IPS-NIHi11 (cell line): ENCODE measurements around the gene ART1.
A peak's percentile ranks its signal among the peaks of the same experiment; 100 is the strongest.
"Not testable (repeated sequence)": the region's sequence is repeated elsewhere in the genome, so short reads cannot be mapped to it uniquely, and the experiment has no call there.

Source experiments
- DNase-seq: peaks from one replicate; pipeline ENCODE4 v3.0.0; 2012; ENCODE audit warnings: mixed read lengths, low spot score

The ART1 gene

DNA sequence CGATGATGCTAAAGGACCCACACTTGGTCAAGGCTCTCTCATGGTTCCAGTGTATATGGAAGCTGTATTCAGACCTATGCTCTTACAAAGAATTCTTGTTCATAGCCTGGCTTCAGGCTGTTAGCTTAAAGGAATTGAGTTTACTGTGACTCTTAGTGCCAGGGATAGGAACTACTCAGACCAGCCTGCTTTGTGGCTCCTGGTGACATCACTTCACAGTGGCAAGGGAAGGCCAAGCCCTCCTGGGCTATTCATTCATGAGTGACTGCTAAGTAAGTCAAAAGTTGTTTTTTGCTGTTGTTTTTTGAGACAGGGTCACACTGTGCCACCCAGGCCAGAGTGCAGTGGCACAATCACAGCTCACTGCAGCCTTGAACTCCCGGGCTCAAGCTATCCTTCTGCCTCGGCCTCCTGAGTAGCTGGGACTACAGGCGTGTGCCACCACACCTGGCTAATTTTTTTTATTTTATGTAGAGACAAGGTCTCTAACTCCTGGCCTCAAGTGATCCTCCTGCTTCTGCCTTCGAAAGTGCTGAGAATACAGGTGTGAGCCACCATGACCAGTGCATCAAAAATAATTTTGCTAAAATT lies 12.8 kb upstream of the ART1 start:
- no peak for DNase-seq

DNA sequence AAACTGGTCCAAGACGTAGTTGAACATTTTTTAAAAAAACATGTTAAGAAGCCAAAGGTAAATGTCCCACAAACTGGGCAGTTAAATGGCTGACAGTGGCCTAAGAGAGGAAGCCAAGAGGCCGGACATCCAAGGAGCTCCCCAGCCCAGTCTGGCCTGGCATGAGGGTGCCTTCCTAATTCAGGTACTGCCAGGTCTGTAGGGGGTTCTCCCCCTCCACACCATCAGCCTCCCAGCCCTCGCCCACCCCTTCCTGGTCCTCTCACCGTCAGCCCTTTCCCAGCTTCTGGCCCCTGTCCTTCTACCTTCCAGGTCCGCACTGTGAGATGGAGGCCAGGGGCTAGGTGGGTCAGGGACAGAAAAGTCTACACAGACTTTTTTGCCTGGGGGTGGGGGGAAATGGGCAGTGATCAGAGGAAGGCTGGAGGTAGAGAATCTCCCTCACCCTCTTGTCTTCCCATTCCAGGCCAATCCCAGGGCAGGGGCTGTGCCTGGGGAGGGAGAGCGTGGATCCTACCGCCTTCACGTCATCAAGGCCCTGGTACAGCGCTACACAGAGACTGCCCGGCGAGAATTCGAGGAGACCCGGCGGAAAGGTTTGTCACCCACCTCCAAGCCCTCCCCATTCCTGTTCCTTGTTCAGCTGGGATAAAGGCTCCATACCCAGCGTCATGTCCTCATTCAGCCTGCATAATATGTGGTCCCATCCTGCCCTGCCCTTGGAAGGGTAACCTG lies 9.1 kb upstream of the ART1 start:
- no peak for DNase-seq

DNA sequence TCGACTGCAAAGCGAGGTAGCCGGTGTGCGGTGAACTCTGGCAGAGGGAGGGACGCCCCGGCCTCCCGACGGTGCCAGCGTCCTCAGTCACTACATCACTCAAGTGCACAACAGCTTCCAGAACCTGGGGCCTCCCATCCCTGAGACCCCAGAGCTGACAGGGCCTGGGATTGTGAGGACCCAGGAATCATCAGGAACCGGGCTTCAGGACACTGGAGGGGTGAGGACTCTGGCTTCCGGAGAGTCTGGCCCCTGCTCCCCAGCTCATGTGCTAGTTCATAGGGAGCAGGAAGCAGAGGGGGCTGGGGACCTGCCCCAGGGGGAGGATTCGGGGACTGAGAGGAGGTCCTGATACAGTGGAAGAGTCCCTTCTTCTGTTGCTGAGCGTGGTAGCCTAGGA lies 7.7 kb upstream of the ART1 start:
- no peak for DNase-seq

DNA sequence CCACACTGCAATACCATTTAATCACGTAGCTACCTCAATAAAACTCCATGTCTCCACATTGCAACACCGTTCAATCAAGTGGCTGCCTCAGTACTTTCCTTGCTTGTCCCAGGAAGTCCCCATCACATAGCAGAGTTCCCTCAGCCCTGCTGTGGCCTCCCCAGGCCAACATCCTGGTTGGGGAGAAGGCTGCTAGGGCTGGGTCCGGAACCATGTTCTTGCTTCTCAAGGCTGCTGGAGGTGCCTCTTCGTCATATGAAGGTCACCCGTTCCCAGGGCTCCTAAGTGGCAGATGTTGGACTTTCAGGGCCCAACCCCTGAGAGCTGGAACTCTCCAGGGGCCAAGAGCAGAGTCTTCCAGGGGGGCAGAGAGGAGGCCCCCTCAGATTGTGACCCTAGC lies 6.4 kb upstream of the ART1 start:
- DNase-seq: no peak

DNA sequence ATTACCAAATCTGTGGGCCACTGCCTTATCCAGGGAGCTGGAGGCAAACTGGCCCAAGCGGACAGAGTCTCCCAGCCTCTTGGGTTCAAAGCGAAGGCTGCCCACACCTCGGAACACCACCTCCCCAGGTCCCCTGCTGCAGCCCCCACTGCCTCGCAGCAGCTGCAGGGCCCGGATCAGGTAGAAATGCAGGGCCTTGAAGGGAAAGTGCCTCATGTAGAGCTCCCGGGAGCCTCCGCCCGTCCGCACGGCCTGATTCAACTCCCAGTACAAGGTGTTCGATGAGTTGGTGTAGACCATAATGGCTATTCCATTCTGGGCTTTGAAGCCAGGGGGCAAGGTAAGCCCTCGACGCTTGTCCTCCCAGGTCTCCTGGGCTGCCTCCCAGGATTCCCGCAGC lies 5.1 kb upstream of the ART1 start:
- DNase-seq: no peak

DNA sequence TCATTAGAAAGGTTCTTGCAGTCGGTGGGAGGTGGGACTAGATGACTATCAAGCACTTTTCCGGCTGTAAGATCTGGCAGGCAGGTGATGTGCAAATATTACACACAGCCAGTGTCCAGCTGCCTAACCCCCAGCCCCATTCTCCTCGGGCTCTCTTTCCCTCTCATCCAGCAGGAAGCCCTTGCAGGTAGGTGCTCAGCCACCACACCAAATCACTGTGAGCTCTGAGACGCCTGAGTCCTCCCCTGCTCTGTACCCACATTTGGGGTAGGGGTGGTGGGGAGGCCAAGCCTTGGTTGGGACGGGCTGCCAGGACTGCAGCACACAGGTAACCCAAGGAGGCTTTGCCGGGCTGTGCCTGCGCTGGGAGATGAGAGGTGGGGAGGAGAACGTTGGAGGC lies 3.7 kb upstream of the ART1 start:
- no peak for DNase-seq

DNA sequence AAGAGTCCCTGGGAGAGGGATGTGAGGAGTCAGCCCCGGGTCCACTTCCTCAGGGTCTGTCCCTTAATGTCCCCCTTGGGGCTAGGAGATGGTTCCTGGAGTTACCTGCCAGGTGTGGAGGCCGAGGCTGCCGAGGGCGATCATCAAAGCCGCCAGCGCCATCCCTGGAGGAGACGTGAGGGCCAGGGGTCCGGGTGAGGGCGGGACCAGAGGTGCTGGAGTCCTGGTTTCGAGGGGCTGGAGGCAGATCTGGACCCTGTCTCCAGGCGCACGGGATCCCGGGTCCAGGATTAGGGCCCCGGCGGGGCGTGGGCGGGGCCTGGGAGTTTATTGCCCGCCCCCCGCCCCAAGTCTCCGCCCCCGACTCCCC lies 3.2 kb upstream of the ART1 start, which contains the start of gene ART5:
Gene ART5 (minus strand): TSS at position 292 of the 370 bp plus-strand sequence. CDS start 130 bp downstream, at position 162.
- DNase-seq: no peak

DNA sequence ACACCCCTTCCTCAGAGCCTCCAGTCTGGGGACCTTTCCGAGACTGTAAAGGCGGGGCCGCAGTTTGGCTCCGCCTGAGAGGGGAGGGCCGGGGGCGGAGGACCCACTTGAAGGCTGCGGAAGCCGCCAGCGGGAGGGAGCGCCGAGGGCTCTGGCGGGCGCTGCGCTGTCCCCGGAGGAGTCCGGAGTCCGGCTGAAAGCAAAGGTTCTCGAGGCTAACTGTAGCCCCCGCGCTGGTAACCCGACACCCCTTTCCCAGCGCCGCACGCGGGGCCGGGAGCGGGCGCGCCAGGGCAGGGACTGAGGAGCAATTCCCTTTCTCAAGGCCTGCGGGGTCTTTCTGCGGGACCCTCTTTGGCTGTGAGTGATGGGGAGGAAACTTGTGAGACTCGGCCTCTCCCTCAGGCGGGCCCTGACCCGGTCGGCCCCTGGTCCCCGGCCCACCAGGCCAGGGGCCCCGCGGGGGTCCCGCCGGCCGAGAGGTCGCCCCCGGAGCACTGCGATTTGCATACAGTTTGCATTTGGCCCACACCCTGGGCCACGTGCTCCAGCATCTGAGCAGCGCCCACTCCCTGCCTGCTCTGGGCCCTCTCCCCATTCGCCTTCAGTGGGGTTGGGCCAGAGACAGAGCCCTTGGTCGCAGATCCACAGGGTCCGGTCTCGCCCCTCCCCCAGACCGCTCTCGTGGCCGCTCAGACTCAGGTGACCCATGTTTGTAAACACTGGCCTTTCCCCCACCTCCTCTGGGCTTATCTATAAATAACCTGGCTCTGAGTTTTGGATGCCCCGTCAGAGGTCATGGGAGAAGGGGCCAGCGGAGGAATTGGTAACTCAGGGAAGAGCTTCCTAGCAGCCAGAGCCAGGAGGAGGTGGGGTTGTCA lies 2.6 kb upstream of the ART1 start:
- peak; percentile 99 for DNase-seq

DNA sequence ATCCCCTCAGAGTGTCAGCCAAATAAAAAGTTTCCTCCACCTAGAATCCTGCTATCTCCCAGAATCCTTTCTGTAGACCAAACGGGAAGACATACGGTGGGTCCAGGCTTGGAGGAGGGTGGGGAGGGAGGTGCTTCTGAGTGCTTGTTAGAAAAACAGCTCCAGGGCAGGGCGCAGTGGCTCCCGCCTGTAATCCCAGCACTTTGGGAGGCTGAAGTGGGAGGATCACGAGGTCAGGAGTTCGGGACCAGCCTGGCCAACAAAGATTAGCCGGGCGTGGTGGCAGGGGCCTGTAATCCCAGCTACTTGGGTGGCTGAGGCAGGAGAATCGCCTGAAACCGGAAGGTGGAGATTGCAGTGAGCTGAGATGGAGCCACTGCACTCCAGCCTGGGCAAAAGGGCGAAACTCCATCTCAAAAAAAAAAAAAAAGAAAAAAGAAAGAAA lies 1.8 kb upstream of the ART1 start:
- not testable (repeated sequence) for DNase-seq

DNA sequence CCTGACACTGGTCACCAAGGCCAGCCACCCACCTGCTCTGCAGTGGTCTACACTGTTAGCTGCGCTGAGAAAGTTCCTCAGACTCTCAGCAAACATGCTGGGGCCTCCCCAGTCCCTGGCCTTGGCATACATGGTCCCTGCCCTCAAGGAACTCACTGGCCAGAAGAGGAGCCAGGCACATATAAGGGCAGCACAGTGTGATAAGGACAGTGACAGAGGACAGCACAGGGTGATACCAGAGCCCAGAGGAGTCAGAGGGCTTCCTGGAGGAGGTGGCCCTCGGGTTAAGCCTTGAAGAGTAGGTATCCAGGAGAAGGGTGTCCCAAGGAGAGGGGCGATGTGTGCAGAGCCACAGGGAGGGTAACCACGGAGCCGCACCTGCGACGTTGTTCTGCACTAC lies 624 bp downstream of the ART1 start:
- no peak for DNase-seq

DNA sequence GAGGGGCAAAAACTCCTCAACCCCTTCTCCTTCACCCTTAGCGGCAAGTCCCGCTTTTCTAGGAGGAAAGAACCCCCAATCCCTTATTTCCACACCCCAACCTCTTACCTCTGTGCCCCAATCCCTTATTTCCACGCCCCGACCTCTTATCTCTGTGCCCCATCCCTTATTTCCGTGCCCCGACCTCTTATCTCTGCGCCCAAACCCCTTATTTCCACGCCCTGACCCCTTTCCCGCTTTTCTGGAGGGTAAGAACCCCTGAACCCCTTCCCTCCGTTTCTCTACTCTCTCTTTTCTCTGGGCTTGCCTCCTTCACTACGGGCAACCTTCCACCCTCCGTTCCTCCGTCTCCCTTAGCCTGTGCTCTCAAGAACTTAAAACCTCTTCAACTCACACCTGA lies 3.9 kb downstream of the ART1 start:
- not testable (repeated sequence) for DNase-seq

DNA sequence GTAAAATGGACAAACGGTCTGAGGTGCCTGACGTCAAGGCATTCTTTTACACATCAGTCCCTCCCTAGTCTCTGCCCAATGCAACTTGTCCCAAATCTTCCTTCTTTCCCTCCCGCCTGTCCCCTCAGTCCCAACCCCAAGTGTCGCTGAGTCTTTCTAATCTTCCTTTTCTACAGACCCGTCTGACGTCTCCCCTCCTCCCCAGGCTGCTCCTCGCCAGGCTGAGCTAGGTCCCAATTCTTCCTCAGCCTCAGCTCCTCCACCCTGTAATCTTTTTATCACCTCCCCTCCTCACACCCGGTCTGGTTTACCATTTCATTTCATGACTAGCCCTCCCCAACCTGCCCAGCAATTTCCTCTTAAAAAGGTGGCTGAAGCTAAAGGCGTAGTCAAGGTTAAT lies 4.4 kb downstream of the ART1 start:
- DNase-seq: not testable (repeated sequence)

DNA sequence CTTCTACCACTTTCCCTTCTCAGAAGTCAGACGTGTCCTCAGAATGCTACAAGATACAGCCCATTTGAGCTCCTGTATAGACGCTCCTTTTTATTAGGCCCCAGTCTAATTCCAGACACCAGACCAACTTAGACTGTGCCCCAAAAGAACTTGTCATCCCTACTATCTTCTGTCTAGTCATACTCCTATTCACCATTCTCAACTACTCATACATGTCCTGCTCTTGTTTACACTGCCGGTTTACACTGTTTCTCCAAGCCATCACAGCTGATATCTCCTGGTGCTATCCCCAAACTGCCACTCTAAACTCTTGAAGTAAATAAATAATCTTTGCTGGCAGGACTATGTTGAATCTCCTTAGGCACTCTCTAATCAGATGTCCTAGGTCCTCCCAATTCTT lies 7.6 kb downstream of the ART1 start:
- not testable (repeated sequence) for DNase-seq

DNA sequence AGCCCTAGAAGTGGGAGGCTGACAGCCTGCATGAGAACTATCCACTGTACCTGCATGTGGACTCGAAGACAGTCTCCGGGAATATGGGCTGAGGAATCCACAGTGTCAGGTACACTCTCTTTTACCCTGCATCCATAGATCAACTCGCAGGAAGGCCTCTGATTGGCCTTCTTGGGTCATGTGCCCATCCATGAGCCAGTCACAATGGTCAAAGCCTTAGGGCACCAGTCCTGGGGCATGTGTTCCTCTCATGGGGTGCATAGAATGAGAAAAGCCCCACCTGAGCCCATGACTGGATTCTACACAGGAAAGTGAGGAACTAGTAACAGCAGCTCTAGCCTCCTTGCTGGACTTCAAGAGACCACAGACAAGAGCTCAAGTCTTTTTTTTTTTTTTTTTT lies 10.6 kb downstream of the ART1 start:
- DNase-seq: no peak

DNA sequence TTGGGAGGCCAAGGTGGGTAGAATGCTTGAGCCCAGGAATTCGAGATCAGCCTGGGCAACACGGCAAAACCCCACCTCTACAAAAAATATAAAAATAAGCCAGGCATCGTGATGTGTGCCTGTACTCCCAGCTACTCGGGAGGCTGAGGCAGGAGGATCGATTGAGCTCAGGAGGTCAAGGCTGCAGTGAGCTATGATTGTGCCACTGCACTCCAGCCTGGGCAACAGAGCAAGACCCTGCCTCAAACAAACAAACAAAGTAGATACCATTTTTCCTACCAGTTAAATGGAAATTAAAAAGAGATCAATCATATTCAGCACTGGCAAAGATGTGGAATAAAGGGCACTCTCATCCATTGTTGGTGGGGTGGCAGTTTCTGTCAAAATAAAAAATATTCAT lies 12.4 kb downstream of the ART1 start:
- not testable (repeated sequence) for DNase-seq

DNA sequence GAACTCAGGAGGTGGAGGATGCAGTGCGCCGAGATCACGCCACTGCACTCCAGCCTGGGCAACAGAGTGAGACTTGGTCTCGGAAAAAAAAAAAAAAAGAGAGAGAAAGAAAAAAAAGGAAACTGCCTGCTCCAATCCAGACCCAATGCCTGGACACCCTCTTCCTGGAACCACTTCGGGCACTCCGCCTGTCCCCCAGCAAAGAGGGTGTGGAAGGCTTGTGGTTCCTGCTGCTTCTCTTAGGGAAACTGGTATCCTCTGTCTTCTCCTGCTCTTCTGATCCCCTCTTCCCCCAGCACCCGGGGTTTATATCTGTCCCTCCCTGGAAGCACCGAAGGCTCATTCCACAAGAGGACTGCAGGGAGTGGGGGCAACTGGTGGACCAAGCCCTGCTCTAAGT lies 13.3 kb downstream of the ART1 start:
- no peak for DNase-seq

DNA sequence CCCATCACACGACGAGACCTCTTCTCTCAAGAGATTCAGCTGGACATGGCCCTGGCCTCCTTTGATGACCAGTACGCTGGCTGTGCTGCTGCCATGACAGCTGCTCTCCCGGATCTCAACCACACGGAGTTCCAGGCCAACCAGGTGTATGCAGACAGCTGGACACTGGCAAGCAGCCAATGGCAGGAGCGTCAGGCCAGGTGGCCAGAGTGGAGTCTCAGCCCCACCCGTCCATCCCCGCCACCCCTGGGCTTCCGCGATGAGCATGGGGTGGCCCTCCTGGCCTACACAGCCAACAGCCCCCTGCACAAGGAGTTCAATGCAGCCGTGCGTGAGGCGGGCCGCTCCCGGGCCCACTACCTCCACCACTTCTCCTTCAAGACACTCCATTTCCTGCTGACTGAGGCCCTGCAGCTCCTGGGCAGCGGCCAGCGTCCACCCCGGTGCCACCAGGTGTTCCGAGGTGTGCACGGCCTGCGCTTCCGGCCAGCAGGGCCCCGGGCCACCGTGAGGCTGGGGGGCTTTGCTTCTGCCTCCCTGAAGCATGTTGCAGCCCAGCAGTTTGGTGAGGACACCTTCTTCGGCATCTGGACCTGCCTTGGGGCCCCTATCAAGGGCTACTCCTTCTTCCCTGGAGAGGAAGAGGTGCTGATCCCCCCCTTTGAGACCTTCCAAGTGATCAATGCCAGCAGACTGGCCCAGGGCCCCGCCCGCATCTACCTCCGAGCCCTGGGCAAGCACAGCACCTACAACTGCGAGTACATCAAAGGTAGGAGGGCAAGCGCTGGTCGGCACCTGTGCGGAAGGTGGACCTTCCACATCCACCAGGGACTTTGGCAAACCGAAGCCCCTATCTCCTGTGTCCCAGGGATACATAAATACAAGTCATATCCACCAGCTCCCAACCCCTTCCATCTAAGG lies 14.9 kb downstream of the ART1 start:
- no peak for DNase-seq

DNA sequence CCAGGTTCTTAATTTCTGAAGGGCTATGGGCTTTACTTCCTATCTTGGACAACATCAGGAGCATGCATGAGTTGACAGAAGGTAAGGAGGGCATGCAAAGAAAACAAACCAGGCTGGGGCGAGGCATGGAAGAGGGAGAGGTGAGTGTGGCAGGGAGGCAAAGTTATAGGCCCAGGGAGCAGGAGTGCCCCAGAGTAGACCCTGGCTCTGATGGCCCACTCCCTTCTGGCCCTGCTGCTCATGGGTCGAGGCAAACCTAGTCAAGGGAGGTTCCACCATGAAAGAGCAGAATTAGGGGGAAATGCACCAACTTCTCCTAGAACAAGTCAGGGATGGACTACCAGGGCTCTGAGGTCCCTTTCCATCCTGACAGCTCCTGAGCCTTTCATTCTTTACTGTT lies 16.0 kb downstream of the ART1 start:
- DNase-seq: no peak

DNA sequence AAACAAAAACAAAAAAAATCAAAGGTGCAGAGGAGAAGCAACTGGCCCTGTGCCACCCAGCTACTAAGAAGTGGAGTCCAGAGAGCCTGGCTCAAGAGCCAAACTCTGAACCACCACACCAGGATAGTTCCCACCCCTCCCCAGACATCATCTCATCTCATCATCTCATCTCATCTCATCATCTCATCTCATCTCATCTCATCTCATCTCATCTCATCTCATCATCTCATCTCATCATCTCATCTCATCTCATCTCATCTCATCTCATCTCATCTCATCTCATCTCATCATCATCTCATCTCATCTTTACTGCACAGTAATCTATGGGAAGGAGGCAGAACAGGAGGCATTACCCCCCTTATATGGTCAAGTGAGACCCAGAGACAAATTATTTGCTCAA lies 17.9 kb downstream of the ART1 start:
- no peak for DNase-seq

DNA sequence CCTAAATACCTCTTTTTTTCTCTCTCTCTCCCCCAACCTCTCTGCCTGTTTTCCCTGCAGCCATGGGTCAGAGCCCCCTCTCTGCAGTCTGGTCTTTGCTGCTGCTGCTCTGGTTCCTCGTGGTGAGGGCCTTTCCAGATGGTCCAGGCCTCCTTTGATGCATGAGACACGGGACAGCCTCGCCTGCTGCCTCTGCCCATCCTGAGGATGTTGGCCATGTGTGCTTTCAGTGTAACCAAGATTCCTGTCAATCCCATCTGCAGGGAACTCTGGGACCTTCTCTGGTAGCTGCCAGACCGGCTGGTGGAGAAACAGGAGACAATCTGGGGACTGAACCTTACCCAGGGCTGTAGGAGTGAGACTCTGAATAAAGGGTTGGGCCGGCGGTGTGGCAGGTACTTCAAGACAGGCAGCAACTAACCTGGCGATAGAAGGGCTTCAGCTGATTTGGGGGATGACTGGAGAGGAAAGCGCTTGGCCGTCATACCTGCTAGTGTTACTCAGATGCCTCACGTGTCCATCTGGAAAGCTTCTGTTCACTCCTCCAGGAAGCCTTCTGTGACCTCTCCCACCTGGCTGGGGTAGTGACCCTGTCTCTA lies 19.2 kb downstream of the ART1 start:
- no peak for DNase-seq

DNA sequence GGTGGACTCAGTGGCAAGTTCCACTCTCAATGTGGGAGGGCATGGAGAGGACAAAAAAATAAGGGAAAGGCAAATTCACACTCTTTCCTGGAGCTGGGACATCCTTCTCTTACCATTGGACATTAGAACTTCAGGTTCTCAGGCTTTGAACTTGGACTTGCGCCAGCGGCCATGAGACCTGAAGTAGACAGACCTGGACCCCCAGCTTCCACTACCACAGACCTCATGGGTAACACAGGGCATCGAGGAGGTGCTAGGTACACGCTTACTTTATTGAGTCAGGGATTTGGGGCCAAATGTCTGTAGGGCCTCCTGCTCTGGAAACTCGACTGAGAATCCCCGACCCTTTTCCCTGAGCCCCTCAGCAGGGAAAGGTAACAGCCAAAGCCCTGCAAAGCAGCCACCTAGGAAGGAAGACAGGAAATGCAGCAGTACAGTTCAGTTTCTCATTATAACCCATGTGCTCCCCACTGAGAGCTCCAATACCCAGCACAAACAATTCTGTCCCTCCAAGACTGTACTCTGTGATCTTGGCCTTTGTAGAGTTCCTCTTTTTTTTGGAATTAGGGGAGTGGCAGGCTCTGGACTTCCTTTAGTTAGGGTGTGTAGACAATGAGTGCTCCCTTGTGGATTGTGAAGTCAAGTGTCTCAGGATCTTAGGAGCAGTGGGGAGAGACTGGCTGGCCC lies 20.6 kb downstream of the ART1 start:
- DNase-seq: no peak
